Kasumi-1 (cell line): ENCODE measurements around the gene TM4SF5.

Experiments used
- DNase-seq, 2 experiments: peaks; one replicate each; lab custom pipeline; 2025; lab: John Stamatoyannopoulos, UW

Gene TM4SF5

DNA sequence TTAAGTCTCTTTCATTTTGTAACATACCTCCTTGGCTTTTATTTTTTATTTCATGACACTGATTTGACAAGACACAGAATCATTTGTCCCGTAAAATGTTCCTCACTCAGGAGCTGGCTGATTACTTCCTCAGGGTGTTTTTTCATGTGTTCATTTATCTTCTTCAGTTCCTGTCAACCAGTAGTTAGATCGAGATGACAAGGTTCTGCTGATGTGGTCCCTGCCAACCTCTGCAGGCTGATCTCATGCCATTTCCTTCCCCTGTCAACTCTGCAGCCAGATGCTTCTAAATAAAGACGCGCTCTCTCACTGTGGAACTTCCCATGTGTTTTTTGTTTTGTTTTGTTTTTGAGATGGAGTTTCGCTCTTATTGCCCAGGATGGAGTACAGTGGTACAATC is 23.8 kb upstream of the TM4SF5 start:
- DNase-seq: peak; percentile 34 to 36

DNA sequence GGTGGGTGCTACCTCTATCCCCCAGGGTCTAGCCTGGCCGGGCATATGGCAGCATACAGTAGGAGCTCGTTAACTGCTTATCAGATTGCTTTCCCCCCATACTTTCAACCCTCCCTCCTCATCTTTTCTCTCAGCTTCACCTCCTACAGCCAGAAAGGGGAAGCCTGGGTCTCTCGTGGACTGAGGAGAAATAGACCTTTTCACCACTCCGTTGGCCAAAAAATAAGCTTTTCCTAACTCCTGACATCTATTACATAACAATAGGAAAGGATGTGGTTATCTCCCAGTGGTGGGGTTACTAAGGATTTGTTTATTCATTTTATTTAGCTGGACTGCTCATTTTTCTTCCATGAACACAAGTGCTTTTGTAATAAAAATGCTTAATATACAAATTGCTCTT is 23.0 kb upstream of the TM4SF5 start:
- DNase-seq: no peak

DNA sequence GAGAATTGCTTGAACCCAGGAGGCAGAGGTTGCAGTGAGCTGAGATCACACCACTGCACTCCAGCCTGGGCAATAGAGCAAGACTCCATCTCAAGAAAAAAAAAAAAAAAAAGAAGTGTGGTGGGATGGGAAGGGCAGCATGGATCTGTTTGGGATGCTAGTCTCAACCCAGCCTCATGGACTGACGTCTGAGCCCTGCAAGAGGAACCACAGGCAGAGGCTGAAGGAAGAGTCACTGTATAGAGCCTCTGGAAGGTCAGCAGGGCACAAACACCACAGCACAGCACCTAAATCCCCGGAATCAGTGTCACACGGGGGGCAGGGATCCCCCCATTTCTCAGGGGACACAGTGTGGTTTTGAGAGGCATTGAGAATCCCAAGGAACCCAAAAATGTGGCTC is 21.1 kb upstream of the TM4SF5 start:
- no peak for DNase-seq

DNA sequence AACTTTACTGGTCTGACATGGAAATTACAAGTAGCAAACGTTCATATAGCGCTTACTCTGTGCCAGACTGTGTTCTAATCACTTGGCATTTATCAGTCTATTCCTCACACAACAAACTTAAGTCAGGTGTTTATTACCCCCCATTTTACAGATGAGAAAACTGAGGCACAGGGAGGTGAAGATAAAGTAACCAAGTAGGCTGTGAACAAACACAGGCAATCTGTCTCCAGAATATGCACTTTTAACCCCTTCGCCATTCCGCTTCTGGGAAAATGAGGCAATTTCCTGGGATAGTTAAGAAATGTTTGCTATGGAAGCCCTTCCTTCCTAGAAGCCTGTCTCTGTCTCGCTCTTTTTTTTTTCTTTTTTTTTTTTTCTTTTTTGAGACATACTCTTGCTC is 19.8 kb upstream of the TM4SF5 start:
- DNase-seq: no peak

DNA sequence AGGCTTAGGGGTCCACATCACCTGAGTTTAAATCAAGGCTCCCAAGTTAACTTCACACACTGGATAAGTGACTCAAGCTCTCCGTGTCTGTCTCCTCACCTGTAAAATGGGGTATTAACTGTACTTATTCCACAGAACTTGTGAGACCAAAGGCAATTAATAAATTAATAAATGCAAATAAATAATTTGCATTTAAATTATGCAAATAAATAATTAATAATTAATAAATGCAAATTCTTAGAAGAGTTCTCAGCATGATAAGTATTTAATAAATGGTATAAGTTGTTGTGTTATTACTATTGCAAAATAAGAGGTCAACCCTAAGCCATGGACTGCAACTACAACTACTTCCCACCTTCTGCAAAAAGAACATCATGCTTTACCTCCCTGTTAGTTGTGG is 18.3 kb upstream of the TM4SF5 start:
- DNase-seq: no peak

DNA sequence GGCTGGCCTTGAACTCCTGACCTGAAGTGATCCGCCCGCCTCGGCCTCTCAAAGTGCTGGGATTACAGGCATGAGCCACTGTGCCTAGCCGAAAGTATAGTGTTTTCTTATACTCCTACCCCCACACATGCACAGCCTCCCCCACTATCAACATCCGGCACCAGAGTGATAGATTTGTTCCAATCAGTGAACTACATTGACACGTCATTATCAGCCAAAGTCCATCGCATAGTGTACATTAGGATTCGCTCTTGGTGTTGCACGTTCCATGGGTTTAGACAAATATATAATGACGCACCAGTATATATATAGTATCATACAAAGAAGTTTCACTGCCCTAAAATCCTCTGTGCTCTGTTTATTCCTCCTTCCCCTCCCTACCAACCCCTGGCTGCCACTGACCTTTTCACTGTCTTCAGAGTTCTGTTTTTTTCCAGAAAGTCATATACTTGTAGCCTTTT is 11.9 kb upstream of the TM4SF5 start:
- no peak for DNase-seq

DNA sequence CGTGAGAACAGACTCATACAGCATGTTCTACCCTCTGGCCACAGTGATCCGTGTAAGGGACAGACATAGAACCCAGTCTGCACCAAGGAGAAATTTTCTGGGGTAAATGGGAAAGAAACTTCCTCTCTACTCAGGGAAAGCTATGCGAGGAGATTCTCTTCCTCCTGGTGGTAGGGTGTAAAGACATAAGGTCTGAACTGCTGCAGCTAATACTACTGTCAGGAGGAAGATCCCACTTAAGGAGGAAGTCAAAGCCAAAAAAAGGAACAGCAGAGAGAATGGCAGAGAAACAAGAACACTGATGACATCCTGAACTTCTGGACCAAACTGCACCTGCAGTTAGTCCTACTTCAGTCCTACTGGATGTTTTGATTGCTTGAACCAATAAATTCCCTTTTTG is 7.1 kb upstream of the TM4SF5 start:
- DNase-seq: peak; percentile 61 to 72

DNA sequence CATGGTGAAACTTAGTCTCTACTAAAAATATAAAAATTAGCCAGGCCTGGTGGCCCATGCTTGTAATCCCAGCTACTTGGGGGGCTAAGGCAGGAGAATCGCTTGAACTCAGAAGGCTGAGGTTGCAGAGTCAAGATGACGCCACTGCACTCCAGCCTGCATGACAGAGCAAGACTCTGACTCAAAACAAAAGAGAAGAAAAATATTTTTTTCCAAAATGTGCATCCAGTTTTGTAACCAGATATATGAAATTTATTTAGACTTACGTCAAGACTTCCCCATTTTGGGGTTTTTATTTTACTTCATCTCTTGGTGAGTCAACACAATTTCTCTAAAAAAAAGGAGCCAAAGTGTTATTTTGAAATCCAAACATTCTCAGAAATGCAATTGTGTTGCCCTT is 5.5 kb upstream of the TM4SF5 start:
- no peak for DNase-seq

DNA sequence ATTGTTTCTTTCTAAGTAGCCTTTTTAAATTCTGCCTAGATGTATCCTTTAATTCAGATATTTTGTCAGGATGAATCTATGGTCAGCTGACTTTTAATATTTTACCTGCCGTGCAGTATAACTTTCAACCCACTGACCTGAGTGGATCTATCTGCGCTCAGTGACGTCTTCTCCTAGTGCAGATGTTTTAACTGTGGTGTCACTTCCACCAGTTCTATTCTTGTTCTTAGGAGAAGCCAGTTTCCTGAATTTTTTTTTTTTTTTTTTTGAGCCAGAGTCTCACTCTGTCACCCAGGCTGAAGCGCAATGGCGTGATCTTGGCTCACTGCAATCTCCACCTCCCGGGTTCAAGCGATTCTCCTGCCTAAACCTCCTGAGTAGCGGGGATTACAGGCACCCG is 5.0 kb upstream of the TM4SF5 start:
- DNase-seq: no peak

DNA sequence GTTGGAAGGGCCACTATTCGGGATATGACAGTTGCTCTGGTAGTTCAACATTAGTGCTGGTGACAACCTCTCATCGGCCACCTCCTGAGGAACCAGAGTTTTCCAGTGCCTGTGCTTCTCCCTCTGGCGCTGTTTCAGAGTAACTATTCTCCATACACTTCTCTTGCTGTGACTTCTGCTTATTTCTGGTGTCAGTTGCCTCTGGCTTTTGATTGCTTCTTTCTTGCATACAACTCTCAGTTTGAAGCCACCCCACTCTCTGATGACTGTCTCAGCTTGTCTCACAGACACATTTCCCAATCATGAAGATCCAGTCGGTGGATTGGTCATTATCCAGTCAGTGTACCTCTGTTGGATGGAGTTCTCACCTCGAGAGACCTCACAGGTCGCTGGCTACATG is 3.4 kb upstream of the TM4SF5 start:
- no peak for DNase-seq

DNA sequence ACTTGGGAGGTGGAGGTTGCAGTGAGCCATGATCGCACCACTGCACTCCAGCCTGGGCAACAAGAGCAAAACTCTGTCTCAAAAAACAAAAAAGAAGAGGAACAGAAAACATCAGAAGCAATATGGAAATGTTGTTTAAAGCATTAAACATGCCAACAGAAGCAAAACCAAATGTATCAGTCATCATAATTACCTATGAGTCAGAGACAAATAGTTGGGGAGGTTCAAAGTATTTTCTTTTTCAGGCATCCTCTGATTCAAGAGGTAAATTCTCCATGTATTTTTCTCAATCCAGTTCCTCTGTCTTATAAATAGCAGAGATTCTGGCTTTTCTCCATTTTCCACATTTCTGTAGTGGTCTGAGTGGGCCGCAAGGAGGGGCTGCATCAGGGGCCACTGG is 2.1 kb upstream of the TM4SF5 start:
- no peak for DNase-seq

DNA sequence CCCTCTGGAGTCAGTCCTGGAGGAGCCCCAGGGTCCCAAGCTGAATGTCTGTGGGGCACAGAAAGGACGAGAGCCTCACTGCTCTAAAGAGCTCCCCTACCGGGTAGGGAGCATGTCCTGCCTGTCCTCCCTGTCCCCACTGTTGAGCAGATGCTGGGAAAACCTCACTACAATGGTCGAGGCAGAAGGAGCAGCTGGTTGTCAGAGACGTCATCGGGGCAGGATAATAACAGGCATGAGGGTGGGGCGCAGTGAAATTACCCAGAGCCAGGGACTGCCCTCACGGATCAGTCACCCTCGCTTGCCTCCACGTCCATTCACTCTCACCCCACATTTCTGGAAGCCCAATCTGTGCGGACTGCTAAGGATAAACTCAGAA is 538 bp downstream of the TM4SF5 start:
- DNase-seq: no peak

DNA sequence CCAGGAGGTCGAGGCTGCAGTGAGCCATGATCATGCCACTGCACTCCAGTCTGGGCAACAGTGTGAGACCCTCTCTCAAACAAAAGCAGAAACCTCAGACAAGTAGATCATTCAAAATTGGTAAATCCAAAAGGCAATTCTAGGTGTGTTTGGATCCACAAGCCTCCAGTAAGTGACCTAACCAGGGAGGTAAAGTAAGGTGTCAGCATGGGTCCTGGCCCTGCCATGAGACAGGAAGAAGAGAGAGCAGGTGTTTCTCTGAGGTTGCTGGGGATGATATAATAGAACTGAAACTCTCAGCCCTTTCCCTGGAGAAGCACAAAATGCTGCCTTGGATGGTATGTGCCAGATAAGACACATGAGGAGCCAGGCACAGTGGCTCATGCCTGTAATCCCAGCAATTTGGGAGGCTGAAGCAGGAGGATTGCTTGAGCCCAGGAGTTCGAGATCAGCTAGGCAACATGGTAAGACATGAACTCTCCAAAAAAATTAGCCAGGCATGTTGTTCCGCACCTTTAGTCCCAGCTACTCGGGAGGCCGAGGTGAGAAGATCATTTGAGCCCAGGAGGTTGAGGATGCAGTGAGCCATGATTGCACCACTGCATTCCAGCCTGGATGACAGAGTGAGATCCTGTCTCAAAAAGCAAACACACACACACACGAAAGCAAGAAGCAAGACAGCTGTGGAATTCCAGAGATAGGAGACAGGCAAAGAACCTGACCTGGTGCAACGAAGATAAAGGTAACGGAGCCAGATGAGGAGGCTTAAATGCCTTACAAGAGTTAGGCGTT is 6.5 kb downstream of the TM4SF5 start:
- DNase-seq: no peak

DNA sequence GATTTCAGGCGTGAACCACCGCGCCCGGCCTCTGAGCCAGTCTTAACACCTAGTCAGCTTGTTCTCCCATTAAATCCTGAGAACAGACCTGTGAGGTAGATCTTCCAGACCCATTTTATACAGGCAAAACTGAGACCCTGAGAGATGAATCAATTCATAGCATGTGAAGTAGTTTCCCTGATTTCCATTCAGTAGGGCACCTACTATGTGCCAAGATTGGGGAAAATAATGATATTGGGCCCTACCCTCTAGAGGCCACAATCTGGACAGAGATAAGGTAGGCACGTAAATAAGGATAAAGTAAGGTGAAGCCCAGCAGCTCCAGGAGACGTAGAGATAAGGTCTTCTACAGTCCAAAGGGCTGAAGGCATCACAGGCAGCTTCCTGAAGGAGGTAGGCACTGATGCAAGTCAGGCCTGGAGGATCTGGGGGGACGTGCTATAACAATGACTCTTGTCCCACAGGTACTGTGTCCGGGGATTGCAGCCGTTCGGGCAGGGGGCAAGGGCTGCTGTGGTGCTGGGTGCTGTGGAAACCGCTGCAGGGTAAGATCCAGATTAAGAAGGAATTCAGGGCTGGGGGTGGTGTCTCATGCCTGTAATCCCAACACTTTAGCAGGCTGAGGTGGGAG is 8.8 kb downstream of the TM4SF5 start:
- DNase-seq: no peak

DNA sequence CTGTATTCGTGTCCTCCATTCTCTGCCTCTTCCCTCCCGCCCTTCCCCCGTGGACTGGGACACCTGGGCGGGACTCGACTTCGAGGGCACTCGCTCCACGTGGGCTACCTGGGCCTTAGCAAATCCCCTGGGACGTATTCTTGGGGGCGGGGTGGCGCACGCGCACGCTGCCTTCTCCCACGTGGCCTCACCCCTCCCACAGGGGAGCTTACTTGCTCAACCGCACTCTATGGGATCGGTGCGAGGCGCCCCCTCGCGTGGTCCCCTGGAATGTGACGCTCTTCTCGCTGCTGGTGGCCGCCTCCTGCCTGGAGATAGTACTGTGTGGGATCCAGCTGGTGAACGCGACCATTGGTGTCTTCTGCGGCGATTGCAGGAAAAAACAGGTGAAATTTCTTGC is 11.0 kb downstream of the TM4SF5 start:
- no peak for DNase-seq

DNA sequence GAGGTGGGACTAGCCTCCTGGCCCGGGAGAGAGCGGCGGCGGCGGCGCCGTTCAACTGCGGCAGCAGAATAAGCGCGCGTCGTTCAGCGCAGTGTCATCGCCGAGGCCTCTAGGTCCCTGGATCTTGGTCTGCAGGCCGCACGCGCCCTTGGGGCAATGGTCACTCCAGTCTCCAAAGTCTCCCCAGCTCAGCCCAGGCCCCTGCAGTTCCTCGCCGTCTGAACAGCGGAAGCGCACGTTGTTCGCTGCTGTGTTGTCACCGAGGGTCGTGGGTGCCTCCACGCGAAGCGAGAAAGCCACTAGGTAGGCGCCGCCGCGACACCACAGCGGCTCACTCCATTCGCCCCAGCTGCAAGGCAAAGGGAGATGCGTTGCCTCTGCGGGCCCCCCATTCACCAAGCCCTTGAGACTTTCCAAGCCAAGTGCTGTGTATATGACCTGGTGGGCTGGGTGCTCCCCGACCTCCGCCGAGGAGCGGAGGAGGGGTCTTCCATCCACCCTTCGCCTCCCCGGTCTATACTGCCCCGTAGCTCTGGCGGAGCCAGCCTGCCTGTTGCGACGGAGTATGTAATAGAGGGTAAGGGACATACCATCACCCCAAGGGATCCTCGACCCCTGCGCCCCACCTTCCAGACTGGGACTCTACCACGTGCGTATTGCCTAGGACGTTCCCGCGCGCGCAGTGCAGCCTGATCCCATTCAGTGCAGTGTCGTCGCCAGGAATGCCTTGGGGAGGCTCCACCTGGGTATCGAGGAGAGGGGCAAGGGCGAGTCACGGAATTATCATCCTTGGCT is 13.8 kb downstream of the TM4SF5 start:
- no peak for DNase-seq

DNA sequence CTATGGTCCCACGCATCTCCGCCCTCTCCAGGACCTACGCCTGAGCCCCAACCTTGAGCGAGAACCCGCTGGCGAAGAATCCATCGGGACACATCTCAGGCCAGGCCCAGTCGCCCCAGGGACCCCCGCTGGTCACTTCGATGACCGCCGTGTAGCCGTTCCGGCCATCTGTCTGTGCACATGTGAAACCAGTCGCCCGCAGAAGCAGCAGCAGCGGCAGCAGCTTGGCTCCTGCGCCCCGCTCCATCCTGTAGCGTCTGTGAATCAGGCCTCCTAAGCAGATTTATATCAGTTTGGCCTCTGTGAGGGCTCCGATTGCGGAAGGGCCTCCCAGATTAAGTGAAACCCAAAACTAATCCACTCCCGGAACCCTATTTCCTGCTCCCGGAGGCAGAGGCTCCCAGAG is 14.4 kb downstream of the TM4SF5 start, which contains the start of gene VMO1:
TSS of gene VMO1 (minus strand) at position 259 of the 406 bp plus-strand sequence. CDS start at position 247, 12 bp downstream.
- no peak for DNase-seq

DNA sequence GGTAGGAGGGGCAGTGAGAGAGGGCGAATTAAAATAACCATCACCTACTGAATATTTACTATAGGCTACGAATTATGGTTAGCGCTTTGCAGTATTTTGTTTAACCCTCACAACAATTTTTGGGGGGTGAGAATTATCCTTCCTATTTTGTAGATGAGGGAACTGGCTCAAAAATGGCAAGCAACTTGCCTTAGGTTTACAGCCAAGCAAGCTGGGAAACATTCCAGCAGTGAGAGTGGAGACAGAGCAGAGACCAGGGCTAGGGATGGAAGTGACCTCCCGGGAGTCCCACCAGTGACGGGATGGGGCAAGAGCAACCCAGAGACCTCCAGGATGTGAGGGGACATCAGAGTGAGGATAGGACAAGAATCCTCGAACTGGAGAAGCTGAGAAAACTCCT is 14.8 kb downstream of the TM4SF5 start:
- DNase-seq: no peak

DNA sequence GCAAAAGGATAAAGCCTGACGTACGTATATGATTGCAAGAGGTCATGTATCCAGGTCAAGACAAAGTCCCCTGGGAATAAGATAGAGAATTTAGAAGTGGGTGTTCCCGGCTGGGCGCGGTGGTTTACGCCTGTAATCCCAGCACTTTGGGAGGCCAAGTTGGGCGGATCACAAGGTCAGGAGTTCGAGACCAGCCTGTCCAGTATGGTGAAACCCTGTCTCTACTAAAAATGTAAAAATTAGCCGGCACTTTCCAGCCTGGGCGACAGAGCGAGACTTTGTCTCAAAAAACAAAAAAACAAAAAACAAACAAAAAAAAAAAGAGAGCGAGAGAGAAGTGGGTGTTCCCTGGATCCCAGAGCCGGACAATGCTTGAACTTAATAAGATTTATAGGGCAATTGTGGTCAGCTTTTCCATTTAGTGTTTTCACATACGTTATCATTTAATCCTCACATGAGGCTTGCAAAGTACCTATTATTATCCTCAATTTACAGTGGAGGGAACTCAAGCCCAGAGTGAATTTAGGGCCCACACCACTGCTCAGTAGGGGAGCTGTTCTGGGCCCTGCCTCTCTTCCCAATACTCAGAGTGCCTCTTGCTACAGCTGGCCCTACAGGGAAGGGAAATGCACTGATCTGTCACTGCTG is 16.6 kb downstream of the TM4SF5 start:
- no peak for DNase-seq

DNA sequence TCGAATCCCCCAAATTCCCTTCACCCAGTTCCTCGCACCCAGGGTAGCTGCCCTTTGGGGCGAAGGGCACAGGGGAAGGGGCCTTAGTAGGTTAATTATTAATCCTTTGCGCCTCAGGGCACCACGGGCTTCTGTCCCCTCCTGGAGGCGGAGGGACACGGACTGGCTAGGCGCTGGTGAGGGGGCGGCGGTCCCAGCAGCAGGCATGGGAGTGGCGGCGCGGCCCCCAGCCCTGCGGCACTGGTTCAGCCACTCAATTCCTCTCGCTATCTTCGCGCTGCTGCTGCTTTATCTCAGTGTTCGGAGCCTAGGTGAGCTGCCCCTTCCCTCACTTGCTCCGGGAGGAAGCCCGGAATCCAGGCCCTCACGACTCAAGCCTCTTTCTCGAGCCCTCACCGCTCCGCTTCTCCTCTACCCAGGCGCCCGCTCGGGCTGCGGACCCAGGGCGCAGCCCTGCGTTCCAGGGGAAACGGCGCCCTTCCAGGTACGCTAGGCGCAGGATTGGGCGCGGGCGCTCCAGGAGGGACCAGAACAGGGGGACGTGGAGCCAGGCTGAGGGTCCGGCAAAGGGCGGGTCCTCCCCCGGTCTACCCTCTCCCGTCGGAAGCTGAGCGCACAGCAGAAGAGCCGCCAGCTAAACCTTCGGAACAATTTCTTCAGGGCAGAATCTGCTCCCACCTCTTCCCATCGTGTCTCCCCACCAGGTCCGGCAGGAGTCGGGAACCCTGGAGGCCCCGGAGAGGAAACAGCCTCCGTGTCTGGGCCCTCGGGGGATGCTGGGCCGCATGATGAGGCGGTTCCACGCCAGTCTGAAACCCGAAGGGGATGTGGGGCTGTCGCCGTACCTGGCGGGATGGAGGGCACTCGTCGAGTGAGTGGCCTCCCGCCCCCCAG is 17.4 kb downstream of the TM4SF5 start, which contains the start of gene GLTPD2:
TSS of gene GLTPD2 (plus strand) at position 158 of the 894 bp plus-strand sequence. CDS start at position 206, 48 bp downstream.
- DNase-seq: no peak

DNA sequence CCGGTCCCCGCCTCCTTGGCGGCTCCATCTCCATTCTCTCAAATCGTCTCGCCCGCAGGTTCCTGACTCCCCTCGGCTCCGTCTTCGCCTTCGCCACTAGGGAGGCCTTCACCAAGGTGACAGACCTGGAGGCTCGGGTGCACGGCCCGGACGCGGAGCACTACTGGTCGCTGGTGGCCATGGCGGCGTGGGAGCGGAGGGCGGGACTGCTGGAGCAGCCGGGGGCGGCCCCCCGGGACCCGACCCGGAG is 17.9 kb downstream of the TM4SF5 start:
- DNase-seq: peak in 1 of 2 experiments; percentile 38
